Astrocyte (in vitro differentiated cells and primary cell): ENCODE data around the gene TMEM184B.

Experiments used
- EZH2 ChIP-seq: IDR thresholded peaks from 2 replicates; pipeline ENCODE4 v1.6.1; 2012; ENCODE audit warnings: mild to moderate bottlenecking, low read length, inconsistent platforms; ENCODE audit not compliant: insufficient read depth
- TF ChIP-seq, protein P1 (sequence below): IDR thresholded peaks from 2 replicates; pipeline ENCODE4 v1.5.1; 2011; ENCODE audit warnings: low read depth, mild to moderate bottlenecking, inconsistent platforms, low read length, moderate library complexity; ENCODE audit not compliant: insufficient read depth

- TF ChIP-seq EZH2, result no peak
- TF ChIP-seq, protein P1, sequence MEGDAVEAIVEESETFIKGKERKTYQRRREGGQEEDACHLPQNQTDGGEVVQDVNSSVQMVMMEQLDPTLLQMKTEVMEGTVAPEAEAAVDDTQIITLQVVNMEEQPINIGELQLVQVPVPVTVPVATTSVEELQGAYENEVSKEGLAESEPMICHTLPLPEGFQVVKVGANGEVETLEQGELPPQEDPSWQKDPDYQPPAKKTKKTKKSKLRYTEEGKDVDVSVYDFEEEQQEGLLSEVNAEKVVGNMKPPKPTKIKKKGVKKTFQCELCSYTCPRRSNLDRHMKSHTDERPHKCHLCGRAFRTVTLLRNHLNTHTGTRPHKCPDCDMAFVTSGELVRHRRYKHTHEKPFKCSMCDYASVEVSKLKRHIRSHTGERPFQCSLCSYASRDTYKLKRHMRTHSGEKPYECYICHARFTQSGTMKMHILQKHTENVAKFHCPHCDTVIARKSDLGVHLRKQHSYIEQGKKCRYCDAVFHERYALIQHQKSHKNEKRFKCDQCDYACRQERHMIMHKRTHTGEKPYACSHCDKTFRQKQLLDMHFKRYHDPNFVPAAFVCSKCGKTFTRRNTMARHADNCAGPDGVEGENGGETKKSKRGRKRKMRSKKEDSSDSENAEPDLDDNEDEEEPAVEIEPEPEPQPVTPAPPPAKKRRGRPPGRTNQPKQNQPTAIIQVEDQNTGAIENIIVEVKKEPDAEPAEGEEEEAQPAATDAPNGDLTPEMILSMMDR, result no peak
These were observed 860 bp downstream of the TMEM184B start for GRCh38 chr22:38271927-38272372.
